Colon (tissue), 2 donors: ENCODE results near the gene KDM6A.
A peak's percentile ranks its signal among the peaks of the same experiment; 100 is the strongest.
"Not testable (repeated sequence)": the region's sequence is repeated elsewhere in the genome, so short reads cannot be mapped to it uniquely, and the experiment has no call there.

Experiments
- FAIRE-seq: peaks from 2 replicates; lab custom pipeline; 2012; peaks lifted over from hg19 to GRCh38; lab: Jason Lieb, UNC
- donor health status: control.
- donor health status: control.

The KDM6A gene

GRCh38 chrX:44927398-44927797 lies 54.4 kb downstream of the KDM6A start:
- FAIRE-seq: no peak

GRCh38 chrX:44931441-44931973 lies 58.5 kb downstream of the KDM6A start:
- FAIRE-seq: no peak

GRCh38 chrX:44935172-44935571 lies 62.2 kb downstream of the KDM6A start:
- no peak for FAIRE-seq

DNA sequence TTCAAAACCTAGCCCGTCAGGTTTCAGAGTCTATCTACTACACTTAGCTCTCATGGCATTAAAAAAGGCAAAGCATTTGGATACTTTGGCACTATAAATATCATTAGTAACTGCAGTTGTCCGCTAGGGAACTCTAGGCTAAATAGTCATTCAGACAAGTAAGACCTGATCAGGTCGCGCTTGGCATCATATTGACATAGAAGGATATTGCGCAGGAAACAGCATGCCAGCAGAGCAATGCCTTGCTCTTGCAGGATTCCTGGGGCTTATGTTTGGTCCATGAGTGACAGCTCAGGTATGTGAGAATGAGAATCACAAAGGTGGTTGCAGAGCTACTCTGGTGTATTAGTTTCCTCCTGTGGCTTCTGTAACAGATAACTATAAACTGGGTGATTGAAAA lies 62.7 kb downstream of the KDM6A start:
- FAIRE-seq: no peak

DNA sequence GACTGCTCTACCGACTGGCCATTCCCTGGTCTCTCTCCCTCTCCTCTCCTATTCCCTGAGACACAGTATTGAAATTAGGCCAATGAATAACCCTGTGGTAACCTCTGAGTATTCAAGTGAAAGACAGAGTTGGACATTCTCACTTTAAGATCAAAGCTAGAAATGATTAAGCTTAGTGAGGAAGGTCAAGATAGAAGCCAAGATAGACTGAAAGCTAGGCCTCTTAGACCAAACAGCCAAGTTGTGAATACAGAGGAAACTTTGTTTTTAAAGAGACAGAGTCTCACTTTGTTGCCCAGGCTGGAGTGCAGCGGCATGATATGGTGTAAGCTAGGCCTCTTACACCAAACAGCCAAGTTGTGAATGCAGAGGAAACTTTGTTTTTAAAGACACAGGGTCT lies 64.6 kb downstream of the KDM6A start:
- FAIRE-seq: no peak

DNA sequence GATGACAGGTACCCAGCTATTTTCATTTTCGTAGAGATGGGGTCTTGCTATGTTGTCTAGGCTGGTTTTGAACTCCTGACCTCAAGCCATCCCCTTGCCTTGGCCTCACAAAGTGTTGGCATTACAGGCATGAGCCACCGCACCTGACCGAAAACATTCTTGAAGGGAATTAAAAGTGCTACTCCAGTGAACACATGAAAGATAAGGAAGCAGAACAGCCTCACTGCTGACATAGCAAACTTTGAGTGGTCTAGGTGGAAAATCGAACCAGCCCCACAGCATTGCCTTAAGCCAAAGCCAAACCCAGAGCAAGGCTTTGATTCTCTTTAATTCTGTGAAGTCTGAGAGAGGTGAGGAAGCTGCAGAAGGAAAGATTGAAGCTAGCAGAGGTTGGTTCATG lies 65.1 kb downstream of the KDM6A start:
- FAIRE-seq: no peak

GRCh38 chrX:44940541-44940940 lies 67.6 kb downstream of the KDM6A start:
- not testable (repeated sequence) for FAIRE-seq

DNA sequence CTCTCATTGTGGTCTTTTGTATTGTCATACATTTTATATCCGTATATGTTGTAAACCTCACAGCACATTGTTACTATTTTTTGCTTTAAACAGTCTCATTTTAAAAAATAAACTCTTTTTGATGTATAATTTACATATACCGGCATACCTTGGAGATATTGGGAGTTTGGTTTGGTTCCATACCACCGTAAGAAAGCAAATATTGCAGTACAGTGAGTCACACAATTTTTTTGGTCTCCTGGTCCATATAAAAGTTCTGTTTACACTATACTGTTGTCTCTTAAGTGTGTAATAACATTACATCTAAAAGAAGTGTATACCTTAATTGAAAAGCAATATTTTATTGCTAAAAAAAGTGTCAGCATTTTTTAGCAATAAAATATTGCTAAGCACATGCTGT lies 70.0 kb downstream of the KDM6A start:
- peak; percentile 49 for FAIRE-seq

GRCh38 chrX:44944894-44945293 lies 71.9 kb downstream of the KDM6A start:
- no peak for FAIRE-seq

DNA sequence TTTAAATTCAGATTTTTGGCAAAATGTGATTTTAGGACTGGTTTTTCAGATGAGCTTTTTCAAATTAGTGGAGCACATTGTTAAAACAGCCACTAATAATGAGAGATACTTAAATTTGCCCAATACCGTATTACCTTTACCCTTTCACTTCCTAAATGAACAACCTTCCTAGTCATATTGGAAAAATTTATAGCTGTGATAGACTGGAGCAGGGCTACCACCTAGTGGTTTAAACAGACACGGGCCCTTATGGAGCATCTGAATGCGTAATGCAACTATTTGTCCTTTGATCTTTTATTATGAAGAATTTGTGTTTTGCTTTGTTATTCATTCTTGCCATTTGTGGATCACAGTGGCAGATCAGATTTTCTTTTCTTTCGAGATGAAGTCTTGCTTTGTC lies 72.7 kb downstream of the KDM6A start:
- no peak for FAIRE-seq

DNA sequence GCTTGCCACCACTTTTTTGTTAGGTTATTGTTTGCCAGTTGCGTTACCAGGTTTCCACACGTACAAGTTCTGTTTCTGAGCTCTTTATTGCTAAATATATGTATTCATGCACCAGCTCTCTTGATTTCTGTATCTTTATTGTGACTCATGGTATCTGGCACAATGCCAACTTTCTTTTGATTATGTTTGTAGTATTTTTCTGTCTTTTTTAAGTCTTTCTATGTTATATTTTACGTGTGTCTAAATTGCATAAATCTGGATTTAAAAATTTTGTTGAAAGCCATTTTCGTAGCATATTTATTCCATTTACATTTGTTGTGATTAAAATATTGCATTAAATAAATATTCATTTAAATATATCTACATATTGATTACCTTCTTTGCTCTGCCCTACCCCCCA lies 73.8 kb downstream of the KDM6A start:
- FAIRE-seq: peak; percentile 75

DNA sequence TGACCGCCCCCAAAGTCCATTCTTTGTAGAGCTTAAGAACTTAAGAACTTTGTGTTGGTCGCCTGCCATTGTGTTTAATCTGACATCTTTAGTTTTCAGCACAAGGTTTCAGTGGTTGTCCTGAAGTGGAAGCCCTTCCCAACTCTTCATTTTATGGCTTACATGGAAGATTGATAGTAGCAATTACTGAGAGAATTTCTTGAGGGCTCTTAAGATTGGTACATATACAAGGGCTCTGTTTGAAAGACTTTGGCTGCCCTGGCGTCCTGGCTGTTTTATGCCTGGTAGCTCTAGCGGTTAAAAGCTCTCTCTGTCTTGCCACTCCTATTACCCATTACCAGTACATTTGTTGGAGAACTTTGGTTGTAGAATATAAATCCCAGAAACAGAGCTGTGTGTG lies 75.0 kb downstream of the KDM6A start:
- FAIRE-seq: no peak

DNA sequence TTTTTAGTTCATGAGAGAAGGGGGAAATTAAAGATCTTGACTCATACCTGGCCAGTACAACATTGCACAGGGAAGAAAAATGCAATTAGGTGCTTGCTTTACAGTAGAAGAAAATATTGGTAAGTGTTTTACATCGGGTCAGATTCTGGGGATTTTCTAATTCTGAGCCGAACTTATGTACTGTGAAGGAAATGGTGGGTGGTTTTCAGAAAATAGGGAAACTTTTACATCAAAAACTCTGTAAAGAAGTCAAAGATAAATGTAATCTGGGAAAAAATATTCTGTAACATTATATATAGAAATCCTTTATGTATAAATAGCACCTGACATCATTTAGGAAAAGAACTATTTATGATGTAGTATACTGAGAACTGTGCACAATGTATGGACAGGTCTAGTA lies 75.4 kb downstream of the KDM6A start:
- no peak for FAIRE-seq

DNA sequence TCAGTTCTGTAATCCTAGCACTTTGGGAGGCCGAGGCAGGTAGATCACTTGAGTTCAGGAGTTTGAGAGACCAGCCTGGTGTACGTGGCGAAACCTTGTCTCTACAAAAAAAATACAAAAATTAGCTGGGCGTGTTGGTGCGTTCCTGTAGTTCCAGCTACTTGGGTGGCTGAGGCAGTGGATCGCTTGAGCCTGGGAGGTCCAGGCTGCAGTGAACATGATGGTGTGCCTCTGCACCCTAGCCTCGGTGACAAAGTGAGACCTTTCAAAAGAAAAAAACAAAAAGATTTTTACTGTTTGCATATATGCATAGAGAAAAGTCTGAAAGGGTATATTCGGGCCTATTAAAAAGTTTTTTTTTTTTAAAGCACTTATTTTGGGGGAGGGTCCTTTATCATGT lies 76.1 kb downstream of the KDM6A start:
- no peak for FAIRE-seq

GRCh38 chrX:44950471-44951366 lies 77.7 kb downstream of the KDM6A start:
- not testable (repeated sequence) for FAIRE-seq

DNA sequence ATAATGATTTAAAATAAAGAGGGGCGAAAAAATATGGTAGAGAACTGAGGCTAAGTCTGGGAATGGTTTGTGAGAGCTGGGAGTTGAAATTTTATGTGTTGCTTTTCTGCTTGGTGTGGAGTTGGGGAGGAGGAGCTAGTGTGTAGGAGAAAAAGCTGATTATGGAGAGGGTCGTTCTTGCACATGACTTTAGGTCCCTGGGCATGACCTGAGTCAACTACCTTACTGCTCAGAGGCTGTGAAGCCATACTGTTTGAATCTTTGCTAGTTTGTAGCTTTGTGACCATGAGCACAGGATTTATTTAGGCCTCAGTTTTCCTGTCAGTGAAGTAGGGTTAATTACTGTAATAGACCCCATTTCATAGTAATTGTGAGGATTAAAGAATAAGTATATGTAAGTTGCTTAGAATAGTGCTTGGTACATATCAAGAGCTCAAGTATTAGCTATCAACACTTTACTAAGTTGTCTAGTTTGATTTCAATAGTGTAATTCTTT lies 78.6 kb downstream of the KDM6A start:
- FAIRE-seq: no peak

DNA sequence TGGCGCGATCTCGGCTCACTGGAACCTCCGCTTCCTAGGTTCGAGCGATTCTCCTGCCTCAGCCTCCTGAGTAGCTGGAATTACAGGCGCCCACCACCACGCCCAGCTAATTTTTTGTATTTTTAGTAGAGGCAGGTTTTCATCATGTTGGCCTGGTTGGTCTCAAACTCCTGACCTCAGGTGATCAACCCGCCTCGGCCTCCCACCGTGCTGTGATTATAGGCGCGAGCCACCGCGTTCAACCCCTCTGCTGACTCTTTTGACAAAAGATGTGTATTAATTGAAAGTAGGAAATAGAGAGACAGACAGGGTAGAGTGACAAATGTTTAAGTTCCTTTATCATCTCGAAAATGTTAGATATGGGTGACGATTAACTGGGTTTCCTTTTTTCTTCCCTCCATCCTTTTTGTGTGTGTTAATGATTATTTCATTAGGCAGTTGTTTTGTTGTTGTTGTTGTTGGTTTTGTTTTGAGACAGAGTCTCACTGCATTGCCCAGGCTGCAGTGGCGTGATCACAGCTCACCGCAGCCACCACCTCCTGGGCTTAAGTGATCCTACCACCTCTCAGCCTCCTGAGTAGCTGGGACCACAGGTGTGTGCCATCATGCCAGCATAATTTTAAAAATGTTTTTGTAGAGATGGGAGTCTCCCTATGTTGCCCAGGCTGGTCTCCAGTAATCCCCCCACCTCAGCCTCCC lies 79.5 kb downstream of the KDM6A start:
- FAIRE-seq: no peak

GRCh38 chrX:44953734-44954502 lies 80.9 kb downstream of the KDM6A start:
- no peak for FAIRE-seq

DNA sequence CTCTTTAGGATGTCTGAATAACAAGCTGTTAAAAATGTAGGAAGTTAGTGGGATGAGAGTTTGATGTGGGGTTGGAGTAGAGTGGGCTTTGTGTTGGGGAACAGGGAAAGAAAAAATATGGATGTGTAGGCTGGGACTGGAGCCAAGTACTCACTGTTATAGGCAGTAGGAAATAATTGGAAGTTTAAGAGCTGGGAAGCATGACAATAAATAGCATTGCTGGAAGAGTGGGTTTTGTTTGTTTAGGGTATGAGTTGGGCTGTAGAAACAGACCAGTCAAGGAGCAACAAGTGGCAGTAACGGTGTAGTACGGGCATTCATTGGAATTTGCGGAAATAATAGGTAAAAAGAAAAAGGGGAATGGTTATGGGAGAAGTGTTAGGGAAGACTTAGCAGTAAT lies 81.6 kb downstream of the KDM6A start:
- no peak for FAIRE-seq

DNA sequence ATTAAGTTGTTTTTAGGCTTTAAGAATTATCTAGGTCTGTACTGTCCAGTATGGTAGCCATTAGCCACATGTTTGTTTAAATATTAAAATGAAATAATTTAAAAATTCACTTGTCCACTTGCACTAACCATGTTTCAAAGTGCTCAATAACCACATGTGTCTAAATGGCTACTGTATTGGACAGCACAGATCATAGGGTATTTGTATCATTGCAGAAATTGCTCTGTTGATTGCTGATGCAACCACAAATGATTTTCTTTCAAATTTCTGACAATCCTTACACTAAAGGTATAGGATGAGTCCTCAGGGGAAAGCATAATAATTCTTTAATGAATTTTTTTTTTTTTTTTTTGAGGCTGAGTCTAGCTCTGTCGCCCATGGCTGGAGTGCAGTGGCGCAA lies 84.9 kb downstream of the KDM6A start:
- no peak for FAIRE-seq

- peak; percentile 47 for FAIRE-seq
These were observed 85.5 kb downstream of the KDM6A start for GRCh38 chrX:44958480-44958879.
